ENCODE measurements around the gene RCOR3.
"Not testable (repeated sequence)": the region's sequence is repeated elsewhere in the genome, so short reads cannot be mapped to it uniquely, and the experiment has no call there.

The RCOR3 gene

DNA sequence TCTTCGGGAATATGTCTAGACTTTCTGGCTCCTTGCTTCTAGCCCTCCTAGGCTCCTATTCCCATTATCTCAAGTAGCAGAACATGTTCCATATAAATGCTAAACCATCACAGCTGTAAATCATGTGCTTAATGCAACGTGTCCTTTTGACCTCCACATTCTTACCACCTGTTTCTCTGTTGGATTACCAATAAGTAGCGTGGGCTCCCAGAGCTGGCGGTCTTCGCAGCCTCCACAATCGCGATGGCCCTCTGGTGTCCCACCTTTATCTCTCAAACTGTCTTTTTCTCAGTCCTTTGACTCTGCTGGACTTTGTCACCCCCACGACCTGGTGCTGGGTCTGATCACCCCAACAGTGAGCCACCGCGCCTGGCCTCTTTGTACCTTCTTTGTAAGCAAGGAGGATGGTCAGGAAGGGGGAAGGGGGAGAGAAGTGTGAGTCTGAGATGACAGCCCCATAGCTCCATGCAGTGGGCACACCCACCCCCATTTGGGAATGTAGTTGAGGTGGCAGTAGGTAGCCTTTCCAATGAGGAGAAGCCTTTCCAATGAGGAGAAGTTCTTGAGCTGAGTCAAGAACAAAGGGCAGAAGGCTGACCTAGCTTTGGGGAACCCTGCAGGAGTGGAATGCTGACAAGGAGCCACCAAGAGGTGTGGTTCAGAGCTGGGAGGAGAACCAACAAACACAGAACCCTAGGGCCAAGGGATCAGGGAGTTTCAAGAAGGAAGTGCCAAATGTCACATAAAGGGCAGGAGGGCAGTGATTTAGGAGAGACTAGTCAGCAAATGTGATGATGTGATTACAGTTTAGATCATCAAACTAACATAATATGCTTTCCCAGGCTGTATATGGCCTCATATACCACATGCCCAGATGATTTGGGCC, 81.7 kb downstream of the RCOR3 start:
- no peak for DNase-seq (ENCODE audit: low read depth)

DNA sequence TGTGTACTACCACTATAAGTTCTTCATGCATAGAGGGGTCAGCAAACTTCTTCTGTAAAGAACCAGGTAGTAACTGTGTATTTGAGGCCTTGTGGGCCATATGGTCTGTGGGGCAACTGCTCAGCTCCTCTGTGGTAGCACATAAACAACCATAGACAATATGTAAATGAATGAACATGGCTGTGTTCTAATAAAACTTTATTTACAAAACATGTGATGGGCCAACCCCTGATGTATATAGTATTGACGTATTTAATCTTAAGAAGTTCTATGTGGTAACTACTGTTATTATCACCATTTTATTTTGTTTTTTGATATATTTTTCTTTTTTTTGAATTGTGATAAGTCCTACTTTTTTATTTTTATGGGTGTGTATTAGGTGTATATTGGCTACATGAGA, 82.8 kb downstream of the RCOR3 start:
- DNase-seq (ENCODE audit: low read depth): no peak

DNA sequence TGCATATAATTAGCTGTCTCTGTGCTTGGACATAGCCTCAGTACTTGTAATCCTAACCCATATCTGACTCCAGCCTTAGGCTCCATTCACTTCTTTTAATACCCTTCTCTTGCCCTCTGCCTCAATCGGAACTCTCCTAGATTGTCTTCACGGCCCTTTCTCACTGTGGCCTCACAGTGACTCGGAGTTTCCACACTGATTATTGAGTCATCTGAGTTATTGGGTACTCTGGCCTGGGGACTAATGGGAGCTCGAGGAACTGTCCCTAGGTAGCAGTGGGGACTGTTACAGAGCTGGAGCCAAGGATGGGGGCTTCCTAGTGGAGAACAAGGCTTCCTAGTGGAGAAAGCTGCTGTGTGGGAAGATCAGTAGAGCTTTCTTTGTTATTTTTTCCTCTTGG, 84.4 kb downstream of the RCOR3 start:
- no peak for DNase-seq (ENCODE audit: low read depth)

DNA sequence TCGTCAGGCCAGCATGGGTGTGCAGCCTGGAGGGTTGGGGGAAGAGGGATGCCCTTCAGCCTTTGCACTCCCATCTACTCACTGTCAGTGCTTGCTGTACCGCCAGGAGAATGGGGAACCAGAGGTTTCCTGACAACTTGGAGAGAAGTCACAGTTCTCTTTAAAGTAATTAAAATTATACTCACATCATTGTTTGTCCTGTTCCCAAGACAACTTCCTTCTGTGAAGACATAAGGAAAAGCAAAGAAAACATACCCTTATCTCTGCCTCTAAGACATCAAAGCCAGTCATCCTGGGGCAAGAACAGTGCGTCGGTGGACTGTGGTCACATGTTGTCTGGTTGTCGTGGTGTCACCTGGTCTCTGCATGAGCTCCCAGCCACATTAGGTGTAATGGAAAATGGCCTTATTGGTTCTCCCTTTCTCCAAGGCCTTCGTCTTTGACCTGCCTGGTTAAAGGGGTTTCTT, 85.0 kb downstream of the RCOR3 start:
- no peak for DNase-seq (ENCODE audit: low read depth)

DNA sequence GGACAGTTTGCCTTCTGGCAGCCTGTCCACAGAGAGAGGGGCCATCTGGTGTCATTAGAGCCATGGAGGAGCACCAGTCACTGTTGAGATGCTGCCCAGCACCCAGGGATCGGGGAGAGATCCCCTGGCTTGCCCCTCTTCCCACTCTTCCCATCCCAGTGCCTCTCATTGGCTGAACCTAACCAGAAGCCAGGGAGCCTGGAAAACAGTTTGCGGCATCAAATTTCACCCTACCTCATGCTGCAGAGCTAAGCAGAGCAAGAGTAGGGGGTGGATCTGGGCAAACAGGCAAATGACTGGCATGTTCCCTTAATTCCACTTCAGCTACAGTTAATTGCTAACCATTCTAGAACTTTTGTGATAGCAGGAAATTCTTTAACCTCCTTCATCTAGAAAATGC, 86.6 kb downstream of the RCOR3 start:
- no peak for DNase-seq (ENCODE audit: low read depth)

DNA sequence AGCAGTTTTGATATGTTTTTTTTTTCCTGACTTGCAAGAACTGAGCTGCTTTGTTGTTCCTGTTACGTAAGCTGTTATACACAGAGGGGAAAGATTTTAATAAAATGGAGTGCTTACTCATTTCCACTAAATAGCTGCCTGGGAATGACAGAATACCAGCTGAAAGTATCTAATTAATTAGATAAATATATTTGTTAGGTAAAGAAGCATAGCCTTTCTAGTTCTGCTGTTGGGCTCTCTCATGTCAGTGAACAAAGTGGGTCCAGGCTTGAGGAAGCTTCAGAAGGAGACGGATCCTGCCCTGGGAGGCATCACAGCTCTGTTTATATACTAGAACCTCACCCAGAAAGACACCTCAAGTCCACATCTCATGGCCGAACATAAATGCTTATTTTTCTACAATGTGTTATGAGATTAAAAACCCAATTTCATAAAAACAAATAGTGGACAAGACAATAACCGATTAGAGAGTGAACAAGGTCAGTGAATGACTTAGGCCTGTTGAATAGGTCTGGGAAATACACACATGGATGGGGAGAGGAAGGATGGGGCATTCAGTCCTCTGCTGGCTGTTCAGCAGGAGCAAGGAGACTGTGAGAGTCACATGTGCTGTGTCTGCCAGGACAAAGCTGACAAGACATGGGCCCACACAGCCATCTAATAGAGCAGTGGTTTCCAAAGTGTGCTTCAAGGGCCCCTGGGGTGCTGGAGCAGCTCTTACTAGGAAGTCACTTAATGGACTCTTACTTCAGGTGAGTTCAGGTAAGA, 88.1 kb downstream of the RCOR3 start:
- DNase-seq (ENCODE audit: low read depth): no peak

DNA sequence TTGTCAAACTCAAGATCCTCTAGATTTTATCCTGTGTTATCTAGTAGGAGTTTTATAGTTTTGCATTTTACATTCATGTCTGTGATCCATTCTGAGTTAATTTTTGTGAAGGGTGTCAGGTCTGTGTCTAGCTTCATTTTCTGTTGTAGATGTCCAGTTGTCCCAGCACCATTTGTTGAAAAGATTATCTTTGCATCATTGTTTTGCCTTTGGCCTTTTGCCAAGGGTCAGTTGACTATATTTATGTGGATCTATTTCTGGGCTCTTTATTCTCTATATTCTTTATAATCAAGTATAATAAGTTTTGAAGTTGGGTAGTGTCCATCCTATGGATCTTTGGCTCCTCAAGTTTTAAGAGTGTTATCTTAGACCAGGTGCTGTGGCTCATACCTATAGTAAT, 89.4 kb downstream of the RCOR3 start:
- DNase-seq (ENCODE audit: low read depth): no peak

- DNase-seq (ENCODE audit: low read depth): no peak
These were observed 90.6 kb downstream of the RCOR3 start for GRCh38 chr1:211349741-211350140.

GRCh38 chr1:211352055-211352454, 92.9 kb downstream of the RCOR3 start:
- not testable (repeated sequence) for DNase-seq (ENCODE audit: low read depth)

- DNase-seq (ENCODE audit: low read depth): no peak
These were observed 93.3 kb downstream of the RCOR3 start for GRCh38 chr1:211352465-211352864.

DNA sequence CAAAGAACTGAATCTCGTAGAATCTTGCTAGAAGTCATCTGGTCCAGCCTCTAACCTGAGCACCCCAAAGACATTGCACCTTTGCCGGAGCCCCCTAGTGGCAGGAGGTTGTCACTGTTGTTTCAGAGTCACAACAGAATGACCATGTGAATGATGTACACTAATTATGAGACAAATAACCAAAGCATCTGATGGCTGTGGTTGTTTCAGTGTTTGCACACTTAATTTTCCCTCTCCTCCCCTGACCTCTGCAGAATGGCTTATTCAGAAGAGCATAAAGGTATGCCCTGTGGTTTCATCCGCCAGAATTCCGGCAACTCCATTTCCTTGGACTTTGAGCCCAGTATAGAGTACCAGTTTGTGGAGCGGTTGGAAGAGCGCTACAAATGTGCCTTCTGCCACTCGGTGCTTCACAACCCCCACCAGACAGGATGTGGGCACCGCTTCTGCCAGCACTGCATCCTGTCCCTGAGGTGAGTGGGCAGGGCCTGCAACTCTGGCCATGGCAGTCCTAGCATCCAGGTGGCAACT, 93.9 kb downstream of the RCOR3 start:
- peak; percentile 41 for DNase-seq (ENCODE audit: low read depth)

DNA sequence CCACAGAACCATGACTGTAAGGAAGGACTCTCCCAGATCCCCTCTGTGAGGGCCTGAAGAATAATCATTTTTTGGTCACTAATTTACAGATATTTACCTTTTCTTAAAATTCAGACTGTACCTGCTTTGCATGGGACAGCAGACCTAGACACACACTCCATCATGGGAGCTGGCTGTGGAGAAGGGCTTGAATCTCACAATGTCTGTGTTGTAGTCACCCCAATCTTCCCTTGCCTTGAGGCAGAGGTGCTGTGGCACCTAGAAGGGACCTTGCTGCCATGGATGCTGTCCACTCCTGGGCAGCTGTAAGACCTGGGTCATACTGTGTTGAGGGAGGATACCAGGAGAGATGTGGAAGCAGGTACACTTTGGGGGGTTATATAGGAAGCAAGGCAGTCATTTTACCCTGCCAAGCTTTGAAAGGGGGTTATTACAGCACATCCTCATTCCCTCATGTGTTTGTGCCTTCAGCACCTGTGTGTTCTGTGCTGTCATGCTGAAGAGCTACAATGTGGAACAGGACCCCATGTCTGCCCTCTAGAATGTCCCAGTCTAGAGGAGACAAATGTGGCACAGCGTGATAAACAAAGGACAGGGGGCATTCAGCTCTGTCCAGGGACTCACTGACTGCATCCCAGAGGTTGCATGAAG, 94.5 kb downstream of the RCOR3 start:
- DNase-seq (ENCODE audit: low read depth): no peak

GRCh38 chr1:211355873-211356272, 96.7 kb downstream of the RCOR3 start:
- DNase-seq (ENCODE audit: low read depth): no peak

- DNase-seq (ENCODE audit: low read depth): no peak
These were observed 97.7 kb downstream of the RCOR3 start for GRCh38 chr1:211356723-211357407.

GRCh38 chr1:211358685-211359084, 99.5 kb downstream of the RCOR3 start:
- no peak for DNase-seq (ENCODE audit: low read depth)

- no peak for DNase-seq (ENCODE audit: low read depth)
These were observed 100.7 kb downstream of the RCOR3 start for GRCh38 chr1:211359876-211360275.

GRCh38 chr1:211361202-211361601, 102.0 kb downstream of the RCOR3 start:
- no peak for DNase-seq (ENCODE audit: low read depth)
